H4 (cell line): Measurements from ENCODE around the gene RAP2A. TPM values are rescaled to one million over a fixed set of nuclear protein-coding genes. Genes with fewer than 3 reads are reported as not detected.

Experiments used
- DNase-seq: peaks from one replicate; pipeline ENCODE4 v3.0.0-alpha.2; 2015; ENCODE audit warnings: low spot score
- total RNA-seq: library from RNA; depleted of rRNA; stranded (reverse); fragments of >200 nt; shearing (Covaris generic); gene quantifications from 2 replicates; pipeline ENCODE4 v1.2.3, GENCODE V29; 2014

Gene RAP2A
- total RNA-seq, 1 experiment from 2014 or later: 17.6 TPM

DNA sequence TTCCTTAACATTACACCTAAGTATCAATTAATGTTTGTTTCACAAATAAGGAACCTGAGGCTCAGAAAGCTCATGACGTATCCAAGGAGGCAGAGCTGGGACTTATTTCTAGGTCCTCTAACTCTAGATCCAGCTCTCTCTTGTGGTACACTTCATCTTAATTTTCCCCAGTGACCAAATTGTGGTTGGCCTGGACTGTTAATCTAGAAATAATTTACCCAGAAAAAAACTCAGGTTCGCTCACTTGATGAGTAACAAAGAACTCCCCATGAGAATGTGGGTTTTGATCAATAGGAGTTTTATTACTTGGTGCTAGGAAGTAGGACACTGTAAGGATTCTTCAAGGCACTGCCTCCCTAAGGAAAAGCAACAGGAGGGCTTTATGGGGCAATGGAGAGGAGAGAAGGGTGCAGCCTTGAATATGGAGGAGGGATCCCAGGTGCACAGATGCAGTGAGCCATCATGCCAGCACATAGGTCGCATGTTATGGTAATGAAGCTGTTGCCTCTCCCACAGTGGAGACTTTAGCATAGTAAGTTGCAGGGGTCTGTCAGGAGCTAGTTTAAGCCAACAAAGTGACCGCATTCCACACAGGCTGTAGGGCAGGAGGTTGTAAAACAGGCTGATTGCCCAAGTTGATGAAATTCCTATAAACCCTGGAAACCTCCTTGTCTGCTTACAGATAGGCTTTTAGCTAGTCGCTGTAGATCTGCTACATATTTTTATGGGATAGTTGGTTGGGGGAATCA, 14.7 kb downstream of the RAP2A start:
- DNase-seq: no peak

- no peak for DNase-seq
Measured at GRCh38 chr13:97454699-97455098, 20.7 kb downstream of the RAP2A start.

DNA sequence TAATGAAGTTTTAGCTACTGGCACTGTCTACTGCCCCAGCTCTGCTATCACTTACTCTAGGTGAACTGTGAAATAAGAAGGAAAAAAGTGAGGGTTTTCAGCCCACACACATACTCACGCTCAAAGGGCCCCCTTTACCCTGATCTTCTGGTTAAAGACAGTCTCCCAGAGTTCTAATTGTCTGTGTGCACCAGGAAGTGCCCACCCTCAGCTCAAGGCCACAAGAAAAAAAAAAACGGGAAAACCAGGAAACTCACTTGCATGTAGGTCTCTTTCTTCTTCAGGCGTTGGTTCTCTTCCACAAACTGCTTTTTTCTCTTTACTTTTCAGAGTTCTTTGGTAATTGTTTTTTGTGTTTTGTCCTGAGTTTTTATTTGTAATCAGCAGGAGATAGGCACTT, 22.1 kb downstream of the RAP2A start:
- no peak for DNase-seq

DNA sequence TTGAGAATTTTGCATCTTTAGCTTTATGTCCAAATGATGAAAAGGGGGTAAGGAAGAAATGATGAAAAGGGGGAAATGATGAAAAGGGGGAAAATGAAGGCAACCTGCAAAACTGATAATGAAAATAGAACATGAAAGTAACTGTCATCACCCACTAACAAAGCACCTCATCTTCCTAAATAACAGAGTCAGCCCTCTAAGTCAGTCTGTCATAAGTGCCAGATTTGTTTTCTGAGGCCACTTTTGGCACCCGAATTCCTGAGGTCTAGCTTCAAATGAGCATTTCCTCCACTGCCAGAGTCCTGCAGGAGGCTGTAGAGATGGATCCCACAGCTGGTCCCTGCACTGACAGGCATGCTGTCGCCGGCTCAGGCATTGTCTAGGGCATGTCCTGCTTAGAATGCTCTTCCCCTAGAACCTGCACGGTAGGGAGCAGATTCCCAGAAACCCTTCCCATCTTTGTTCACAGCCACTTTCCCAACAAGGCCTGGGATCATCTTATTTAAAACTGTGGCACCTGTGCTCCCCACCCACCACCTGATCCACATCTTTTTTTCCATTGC, 25.3 kb downstream of the RAP2A start:
- DNase-seq: no peak

DNA sequence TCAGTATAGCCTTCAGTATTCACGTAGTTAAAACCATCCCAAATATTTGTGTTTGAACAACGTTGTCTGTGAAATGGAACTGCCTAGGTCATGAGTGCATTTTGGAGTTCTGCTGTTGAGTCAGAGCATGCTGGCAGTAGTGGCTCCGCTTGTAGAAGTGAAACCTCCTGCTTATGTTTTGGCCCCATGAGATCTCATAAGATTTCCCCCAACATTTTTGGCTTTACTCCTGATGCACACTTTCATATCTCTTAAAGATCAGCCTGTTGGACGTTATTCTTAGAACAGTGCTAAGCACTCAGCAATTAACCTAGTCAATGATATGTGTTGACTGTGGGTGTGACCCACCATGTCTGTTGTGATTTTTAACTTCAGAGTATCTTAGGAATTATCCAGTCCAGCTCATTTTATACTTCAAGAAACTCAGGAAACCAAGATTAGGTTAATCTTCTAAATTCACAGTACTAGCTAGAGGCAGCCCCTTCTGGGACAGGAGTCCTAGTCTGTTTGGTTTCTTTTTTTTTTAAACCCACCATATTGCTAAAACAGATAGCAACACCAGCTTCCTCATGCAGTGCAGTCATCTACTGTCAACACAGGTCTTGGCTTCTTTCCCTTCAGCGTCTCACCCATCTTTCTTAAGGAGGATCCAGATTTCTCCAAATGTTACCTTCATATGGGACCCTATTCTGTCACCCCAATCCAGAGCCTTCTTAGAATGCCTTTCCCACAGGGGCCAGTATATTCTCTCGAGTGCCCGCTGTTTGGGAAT, 26.2 kb downstream of the RAP2A start:
- no peak for DNase-seq

DNA sequence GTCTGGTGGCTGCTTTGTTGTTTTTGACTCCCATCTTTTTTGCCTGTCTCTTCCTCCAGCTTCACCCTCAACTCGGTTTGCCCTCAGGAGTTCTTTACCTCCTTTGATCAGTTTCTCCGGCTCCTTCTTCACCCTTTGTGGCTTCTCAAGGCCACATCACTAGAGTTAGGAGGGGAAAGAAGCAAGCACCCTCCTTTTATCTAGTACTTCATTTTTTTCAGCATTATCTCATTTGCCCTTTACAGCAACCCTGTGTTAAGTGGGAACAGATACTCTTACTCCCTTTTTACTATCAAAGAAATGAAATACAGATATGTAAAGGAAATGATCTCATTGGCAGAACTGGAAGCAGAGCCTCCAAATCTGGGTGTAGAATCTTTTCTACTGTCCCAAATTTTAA, 26.9 kb downstream of the RAP2A start:
- DNase-seq: no peak

DNA sequence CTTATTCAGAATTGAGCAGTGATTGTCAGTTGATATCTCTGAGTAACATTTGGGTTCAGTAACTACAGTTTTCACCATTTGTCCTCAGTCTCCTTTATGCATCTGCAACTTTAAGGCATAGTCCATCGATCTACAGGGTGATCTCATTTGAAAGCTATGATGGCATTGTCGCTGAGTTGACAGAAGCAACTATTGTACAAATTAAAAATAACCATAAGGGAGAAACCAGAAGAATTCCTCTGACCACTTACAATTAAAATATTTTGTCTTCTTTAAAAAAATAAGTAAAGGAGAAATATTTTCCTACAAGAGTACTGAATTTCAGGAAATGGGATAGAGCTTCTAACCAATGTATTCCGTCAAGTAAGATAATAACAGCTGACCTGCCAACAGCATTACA, 30.6 kb downstream of the RAP2A start:
- no peak for DNase-seq

GRCh38 chr13:97466722-97467121, 32.8 kb downstream of the RAP2A start:
- DNase-seq: no peak

DNA sequence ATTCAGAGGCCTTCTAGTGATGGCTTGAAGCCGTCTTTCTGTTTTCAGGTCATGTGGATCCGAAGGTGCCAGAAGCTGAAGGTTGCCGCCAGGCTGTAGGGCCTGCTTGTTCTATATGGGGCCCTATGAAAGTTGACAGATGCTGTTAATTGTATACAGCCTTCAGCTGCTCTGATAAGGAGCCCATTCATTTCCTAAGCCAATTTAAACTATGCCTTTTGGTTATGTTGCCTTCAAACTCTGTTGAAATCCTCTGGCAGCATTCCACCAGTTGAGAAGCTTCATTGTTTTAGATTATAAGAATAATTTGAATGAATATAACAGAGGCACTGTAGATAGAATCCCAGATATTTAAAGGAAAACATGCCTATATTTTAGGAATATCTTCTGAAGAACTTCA, 34.4 kb downstream of the RAP2A start:
- DNase-seq: no peak

DNA sequence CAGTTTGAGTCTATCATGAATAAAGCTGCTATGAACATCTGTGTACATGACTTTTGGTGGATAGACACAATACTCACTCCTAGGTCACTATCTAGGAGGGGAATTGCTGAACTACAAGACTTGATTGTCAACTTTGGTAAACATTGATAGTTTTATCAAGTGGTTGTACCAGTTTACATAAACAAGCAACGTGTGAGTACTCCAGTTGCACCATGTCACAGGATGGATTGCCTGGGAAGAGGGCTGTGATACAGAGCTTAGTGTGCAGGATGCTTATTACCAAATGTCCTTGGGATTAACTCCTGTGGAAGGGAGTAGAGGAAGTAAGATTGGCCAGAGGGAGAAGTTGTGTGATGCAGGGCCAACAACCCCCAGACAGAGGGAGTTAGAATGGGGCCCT, 37.7 kb downstream of the RAP2A start:
- no peak for DNase-seq

GRCh38 chr13:97474349-97474980, 40.5 kb downstream of the RAP2A start:
- no peak for DNase-seq

GRCh38 chr13:97475011-97475410, 41.0 kb downstream of the RAP2A start:
- DNase-seq: no peak

GRCh38 chr13:97477844-97478243, 43.9 kb downstream of the RAP2A start:
- DNase-seq: no peak

DNA sequence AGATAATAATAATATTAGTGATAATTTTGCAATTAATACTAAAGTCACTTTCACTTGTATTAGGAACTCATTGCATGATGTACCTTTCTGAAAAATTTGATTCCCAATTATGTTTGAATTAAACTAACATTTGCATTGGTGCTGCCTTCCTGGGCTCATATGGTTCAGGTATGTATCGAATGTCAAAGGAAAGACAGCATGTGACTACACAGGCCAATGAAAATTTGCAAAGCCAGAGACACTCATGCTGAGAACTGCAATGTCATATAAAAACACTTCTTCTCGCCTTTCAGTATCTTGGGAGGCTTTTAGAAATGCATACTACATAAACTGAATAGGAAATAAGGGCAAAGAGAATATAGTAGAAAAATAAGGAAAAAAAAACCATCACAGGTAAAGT, 44.3 kb downstream of the RAP2A start:
- no peak for DNase-seq

GRCh38 chr13:97483465-97483864, 49.5 kb downstream of the RAP2A start:
- DNase-seq: no peak

GRCh38 chr13:97484301-97484700, 50.3 kb downstream of the RAP2A start:
- DNase-seq: no peak

GRCh38 chr13:97485320-97485719, 51.4 kb downstream of the RAP2A start:
- no peak for DNase-seq

DNA sequence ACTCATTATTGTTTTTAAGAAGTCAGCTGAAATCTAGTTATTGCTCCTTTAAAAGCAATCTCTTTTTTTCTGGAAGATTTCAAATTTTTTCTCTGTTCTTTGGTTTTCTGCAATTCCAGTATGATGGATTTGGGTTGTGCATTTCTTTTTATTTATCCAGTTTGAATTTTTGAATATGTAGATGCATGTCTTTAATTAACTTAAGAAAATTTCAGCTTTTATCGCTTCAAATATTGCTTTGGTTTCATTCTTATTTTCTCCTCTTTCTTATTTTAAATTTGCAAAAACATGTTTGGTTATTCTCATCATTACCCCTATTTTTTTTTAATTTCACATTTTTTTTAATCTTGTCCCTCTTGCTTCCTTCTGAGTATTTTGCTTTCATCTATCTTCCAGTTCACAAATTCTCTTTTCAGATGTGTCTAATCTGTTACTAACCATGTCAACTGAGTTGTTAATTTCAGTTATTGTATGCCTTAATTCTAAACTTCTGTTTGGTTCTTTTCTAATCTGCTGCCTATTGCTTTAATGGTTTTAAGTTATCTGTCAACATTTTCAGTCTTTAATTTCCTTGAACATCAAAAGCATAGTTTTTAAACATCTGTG, 56.8 kb downstream of the RAP2A start:
- no peak for DNase-seq

GRCh38 chr13:97491452-97491851, 57.5 kb downstream of the RAP2A start:
- no peak for DNase-seq

GRCh38 chr13:97492257-97492656, 58.3 kb downstream of the RAP2A start:
- DNase-seq: no peak

GRCh38 chr13:97492684-97493371, 58.9 kb downstream of the RAP2A start:
- no peak for DNase-seq

DNA sequence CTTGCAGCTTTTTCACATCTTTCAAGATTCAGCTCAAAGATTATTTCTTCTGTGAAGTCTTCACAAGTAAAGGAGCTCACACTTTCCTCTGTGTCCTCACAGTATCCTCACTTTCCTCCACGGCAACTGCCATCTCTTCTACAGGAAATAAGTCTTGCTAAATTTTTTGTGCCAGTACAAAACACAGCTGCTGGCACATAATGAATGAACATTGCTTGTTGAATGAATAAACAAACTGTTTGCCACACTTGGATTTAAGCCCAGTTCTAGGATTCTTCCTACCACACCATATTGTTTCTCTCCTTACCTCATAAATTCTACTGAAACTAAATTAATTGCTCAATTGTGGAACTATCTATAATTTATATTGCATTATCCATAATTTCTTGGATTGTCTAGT, 59.5 kb downstream of the RAP2A start:
- no peak for DNase-seq
